Mesothelial cell of epicardium (in vitro differentiated cells): ENCODE results near the gene CHST4. TPM values are rescaled to one million over a fixed set of nuclear protein-coding genes. Genes with fewer than 3 reads are reported as not detected.

Experiments
- DNase-seq, 2 experiments: peaks; one replicate each; pipeline ENCODE4 v3.0.0; 2021; ENCODE audit warnings: low spot score in 2 of 2; ENCODE audit not compliant: unreplicated experiment in 2 of 2
- H3K27ac Mint-ChIP-seq: 2 replicates; pipeline ENCODE4 v1.8.0; 2021; ENCODE audit warnings: mixed read lengths
- H3K27me3 Mint-ChIP-seq: 2 replicates; pipeline ENCODE4 v1.8.0; 2021; ENCODE audit warnings: low read depth, mixed read lengths
- H3K36me3 Mint-ChIP-seq: 2 replicates; pipeline ENCODE4 v1.8.0; 2021; ENCODE audit warnings: mixed read lengths
- H3K4me1 Mint-ChIP-seq: 2 replicates; pipeline ENCODE4 v1.8.0; 2021; ENCODE audit warnings: mixed read lengths
- H3K4me3 Mint-ChIP-seq: 2 replicates; pipeline ENCODE4 v1.8.0; 2021; ENCODE audit warnings: mild to moderate bottlenecking, moderate library complexity, mixed read lengths
- H3K9me3 Mint-ChIP-seq: 2 replicates; pipeline ENCODE4 v1.8.0; 2021; ENCODE audit warnings: mixed read lengths
- CTCF ChIP-seq: fragments of 200-600 bp; sonication (generic); IDR thresholded peaks from one replicate; pipeline ENCODE4 v1.5.0; 2021; ENCODE audit warnings: antibody characterized with exemption; ENCODE audit not compliant: unreplicated experiment
- total RNA-seq: library from RNA; stranded (reverse); gene quantifications from 3 replicates; pipeline ENCODE4 v1.2.1, GENCODE V29; 2021

CHST4 gene
- total RNA-seq, 1 donor from 2014 or later, result not detected

- Mint-ChIP-seq H3K27me3 (peaks cover 42% of the 10 kb centered on the region), H3K27ac (no peak overlapping the region), H3K4me3 (no peak overlapping the region), H3K9me3 (no peaks in the 10 kb centered on the region), H3K36me3 (no peaks in the 10 kb centered on the region), H3K4me1 (no peaks in the 10 kb centered on the region)
- no peak for DNase-seq
- no peak for TF ChIP-seq CTCF
Measured at GRCh38 chr16:71504901-71505300, 21.3 kb upstream of the CHST4 start.

GRCh38 chr16:71507061-71507460 lies 19.2 kb upstream of the CHST4 start:
- DNase-seq, result no peak
- Mint-ChIP-seq H3K4me3 (no peak overlapping the region), H3K9me3 (no peaks in the 10 kb centered on the region), H3K27ac (no peak overlapping the region), H3K36me3 (no peaks in the 10 kb centered on the region), H3K27me3 (peaks cover 41% of the 10 kb centered on the region), H3K4me1 (no peaks in the 10 kb centered on the region)
- TF ChIP-seq CTCF, result no peak

- no peaks in the 10 kb centered on the region for H3K9me3 Mint-ChIP-seq
Measured at GRCh38 chr16:71513302-71513701, 12.9 kb upstream of the CHST4 start.

GRCh38 chr16:71514476-71514875 lies 11.8 kb upstream of the CHST4 start:
- Mint-ChIP-seq H3K4me1 (no peaks in the 10 kb centered on the region), H3K27ac (no peak overlapping the region), H3K36me3 (no peaks in the 10 kb centered on the region), H3K27me3 (peaks cover 15% of the 10 kb centered on the region), H3K4me3 (no peak overlapping the region), H3K9me3 (no peaks in the 10 kb centered on the region)
- no peak for TF ChIP-seq CTCF
- no peak for DNase-seq

More at GRCh38 chr16:71513302-71513701, 12.9 kb upstream of the CHST4 start:
- Mint-ChIP-seq H3K4me1 (no peaks in the 10 kb centered on the region), H3K36me3 (no peaks in the 10 kb centered on the region), H3K4me3 (no peak overlapping the region), H3K27me3 (peaks cover 26% of the 10 kb centered on the region), H3K27ac (no peak overlapping the region)
- no peak for DNase-seq
- no peak for TF ChIP-seq CTCF

- H3K27ac Mint-ChIP-seq, result no peak overlapping the region
- H3K27me3 Mint-ChIP-seq, result peaks cover 10% of the 10 kb centered on the region
- TF ChIP-seq CTCF, result no peak
- no peak for DNase-seq
- H3K36me3 Mint-ChIP-seq, result no peaks in the 10 kb centered on the region
- no peak overlapping the region for H3K4me3 Mint-ChIP-seq
- no peaks in the 10 kb centered on the region for H3K4me1 Mint-ChIP-seq
- no peaks in the 10 kb centered on the region for H3K9me3 Mint-ChIP-seq
Measured at GRCh38 chr16:71515026-71515425, 11.2 kb upstream of the CHST4 start.

GRCh38 chr16:71520550-71520949 lies 5.7 kb upstream of the CHST4 start:
- no peak overlapping the region for H3K4me3 Mint-ChIP-seq
- TF ChIP-seq CTCF, result no peak
- H3K27me3 Mint-ChIP-seq, result peaks cover 31% of the 10 kb centered on the region
- no peak for DNase-seq
- H3K4me1 Mint-ChIP-seq, result peaks cover 5% of the 10 kb centered on the region
- H3K36me3 Mint-ChIP-seq, result no peaks in the 10 kb centered on the region
- no peak overlapping the region for H3K27ac Mint-ChIP-seq
- no peaks in the 10 kb centered on the region for H3K9me3 Mint-ChIP-seq
